Fibroblast of villous mesenchyme (primary cell): ENCODE measurements around the gene RAP1GAP2. TPM values are rescaled to one million over a fixed set of nuclear protein-coding genes. Genes with fewer than 3 reads are reported as not detected.

Experiments
- DNase-seq: peaks from one replicate; pipeline ENCODE4 v3.0.0-alpha.2; 2010; ENCODE audit warnings: low read depth
- H3K4me3 ChIP-seq: 2 replicates; pipeline ENCODE4 v1.5.1; 2011; ENCODE audit warnings: low read depth, mild to moderate bottlenecking, low read length
- total RNA-seq: library from RNA; depleted of rRNA; stranded (reverse); fragments of >200 nt; gene quantifications from 2 replicates; pipeline ENCODE4 v1.2.3, GENCODE V29; 2012
- TF ChIP-seq, protein P1 (sequence below): IDR thresholded peaks from 2 replicates; pipeline ENCODE4 v1.5.1; 2012; ENCODE audit warnings: low read depth, mild to moderate bottlenecking, low read length; ENCODE audit not compliant: insufficient read depth

RAP1GAP2 gene
- total RNA-seq, 1 donor, result 5.2 TPM

DNA sequence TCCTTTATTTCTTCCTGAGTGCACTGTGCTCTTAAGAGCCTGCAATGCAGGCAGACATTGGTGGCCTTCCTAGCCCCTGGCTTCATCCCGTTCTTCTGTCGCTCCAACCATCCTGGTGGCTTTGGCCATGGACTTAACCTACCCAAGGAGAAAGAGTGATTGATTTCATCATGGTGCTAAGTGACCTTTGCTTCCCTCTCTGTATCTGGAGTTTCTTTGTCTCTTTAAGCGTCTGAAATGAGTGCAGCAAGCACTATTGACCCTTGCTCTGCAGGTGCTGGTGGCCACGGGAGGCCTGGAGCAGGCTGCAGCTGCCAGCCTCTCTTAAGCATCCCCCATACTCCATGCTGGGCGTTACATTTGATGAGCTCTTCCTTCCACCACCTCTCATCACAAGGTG is 60.5 kb downstream of the RAP1GAP2 start:
- H3K4me3 ChIP-seq, result no peak overlapping the region
- TF ChIP-seq, protein P1, sequence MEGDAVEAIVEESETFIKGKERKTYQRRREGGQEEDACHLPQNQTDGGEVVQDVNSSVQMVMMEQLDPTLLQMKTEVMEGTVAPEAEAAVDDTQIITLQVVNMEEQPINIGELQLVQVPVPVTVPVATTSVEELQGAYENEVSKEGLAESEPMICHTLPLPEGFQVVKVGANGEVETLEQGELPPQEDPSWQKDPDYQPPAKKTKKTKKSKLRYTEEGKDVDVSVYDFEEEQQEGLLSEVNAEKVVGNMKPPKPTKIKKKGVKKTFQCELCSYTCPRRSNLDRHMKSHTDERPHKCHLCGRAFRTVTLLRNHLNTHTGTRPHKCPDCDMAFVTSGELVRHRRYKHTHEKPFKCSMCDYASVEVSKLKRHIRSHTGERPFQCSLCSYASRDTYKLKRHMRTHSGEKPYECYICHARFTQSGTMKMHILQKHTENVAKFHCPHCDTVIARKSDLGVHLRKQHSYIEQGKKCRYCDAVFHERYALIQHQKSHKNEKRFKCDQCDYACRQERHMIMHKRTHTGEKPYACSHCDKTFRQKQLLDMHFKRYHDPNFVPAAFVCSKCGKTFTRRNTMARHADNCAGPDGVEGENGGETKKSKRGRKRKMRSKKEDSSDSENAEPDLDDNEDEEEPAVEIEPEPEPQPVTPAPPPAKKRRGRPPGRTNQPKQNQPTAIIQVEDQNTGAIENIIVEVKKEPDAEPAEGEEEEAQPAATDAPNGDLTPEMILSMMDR, result no peak
- DNase-seq, result no peak

DNA sequence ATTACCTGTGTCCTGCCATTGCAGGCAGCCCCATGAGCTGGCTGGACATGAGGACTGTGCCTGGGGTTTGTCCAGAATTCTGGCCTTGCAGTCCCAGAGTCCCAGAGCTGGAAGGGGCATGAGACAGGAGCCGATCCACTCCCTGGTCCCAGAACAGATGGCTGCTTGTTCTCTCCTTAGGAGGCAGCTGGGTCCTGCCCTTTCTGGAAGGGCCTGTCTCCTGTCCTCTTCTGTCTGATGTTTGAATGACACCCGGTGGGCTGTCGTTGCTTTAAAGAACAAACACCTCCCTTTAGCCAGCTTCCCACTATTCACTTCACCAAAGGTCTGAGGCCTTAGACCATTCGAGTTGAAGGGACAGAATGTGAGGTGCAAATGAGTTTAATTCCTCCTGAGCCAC is 63.8 kb downstream of the RAP1GAP2 start:
- TF ChIP-seq, protein P1, result no peak
- no peak overlapping the region for H3K4me3 ChIP-seq
- DNase-seq, result no peak

DNA sequence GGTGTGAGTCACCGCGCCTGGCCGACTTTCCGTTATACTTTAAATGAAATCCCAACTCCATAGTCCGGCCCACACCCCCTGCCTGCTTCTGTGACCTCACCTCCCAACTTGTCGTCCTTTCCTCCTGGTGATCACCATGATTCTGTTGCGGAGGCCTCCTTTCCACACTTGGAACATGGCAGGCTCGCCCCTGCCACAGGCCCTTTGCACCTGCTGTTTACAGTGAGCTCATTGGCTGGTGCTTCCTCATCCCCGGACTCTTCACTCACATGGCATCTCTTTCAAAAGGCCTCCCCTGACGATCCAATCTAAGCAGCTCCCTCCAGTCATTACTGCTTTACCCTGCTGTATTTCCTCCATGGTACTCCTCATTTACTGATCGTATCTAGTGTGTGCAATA is 64.6 kb downstream of the RAP1GAP2 start:
- no peak for DNase-seq
- TF ChIP-seq, protein P1, result no peak
- H3K4me3 ChIP-seq, result no peak overlapping the region

DNA sequence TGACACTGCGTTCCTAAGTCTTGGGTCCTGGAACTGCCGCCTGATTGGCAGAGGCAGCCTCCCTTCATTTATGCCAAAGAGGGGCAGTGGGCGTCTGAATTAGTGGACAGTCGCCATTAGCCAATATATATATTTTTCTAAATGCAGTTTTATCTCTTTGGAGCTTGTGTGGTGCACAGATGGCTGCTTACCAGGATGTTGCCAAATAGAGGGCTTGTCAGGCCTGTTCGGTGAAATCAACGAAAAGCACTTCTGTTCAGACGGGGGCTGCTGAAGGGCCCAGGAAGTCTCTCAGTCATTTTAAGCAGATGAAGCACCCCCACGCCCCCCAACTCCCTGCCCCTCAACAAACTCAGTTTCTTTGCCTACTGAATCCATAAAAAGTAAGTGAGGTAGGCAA is 66.0 kb downstream of the RAP1GAP2 start:
- no peak for DNase-seq
- TF ChIP-seq, protein P1, result no peak
- H3K4me3 ChIP-seq, result no peak overlapping the region

DNA sequence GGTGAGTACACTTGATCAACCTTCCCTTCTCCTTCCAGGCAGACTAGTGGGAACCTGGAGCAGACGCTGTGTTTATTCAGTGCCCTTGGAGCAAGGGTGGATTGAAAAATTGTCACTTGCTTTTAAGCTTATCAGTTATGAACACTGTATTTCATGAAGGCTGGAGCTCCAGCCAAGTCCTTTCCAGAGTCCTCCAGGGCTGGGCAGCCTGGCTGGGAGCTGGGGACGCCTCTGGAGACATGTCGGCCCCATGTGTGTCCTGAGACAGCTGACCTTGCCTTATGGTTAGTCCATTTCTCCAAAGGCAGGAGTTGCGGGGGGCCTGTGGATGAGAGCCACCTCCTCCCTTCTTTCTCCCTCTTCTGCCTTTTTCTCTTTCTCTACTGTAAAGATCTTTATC is 67.0 kb downstream of the RAP1GAP2 start:
- TF ChIP-seq, protein P1, result no peak
- H3K4me3 ChIP-seq, result no peak overlapping the region
- DNase-seq, result no peak

DNA sequence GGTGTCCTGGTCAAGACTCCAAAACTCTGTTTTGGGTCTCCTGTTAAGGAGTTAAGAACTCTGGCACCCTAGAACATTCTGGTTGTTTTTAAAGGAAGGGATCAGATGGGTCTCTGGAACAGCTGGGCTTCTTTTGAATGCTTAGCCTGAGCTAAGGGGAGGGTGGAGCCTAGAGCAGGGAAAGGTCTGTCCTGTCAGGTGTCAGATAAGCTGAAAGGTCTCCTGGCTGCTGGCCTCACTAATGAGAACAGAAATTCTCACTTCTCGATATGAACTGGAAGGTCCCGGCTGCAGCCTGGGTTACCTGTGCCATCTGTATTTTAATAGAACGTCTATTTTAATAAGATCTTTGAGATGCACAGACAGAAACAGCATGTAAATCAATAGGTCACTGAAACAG is 69.0 kb downstream of the RAP1GAP2 start:
- TF ChIP-seq, protein P1, result no peak
- no peak overlapping the region for H3K4me3 ChIP-seq
- DNase-seq, result no peak
